ENCODE measurements around the gene TTC33.
"Not testable (repeated sequence)": the region's sequence is repeated elsewhere in the genome, so short reads cannot be mapped to it uniquely, and the experiment has no call there.

TTC33 gene

DNA sequence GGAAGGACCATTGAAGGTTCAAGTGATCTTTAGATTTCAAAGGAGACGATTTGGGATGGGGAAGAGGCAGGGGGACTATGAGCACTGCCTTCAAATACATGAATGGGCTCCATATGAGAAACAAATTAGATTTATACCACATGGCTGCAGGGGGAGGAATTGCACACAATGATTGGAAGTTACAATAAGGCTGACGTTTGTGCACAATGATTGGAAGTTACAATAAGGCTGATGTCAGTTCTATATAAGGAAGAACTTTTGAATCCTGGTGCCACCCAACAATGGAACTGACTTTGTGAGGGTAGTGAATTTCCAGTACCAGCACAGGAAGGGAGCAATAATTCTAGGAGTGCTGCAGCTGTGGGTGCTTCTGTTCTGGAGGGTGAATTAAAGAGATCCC lies 171.7 kb downstream of the TTC33 start:
- in situ Hi-C loops (cut with MboI; ENCODE audit: low sequenced_read_pairs) = no loop called here

DNA sequence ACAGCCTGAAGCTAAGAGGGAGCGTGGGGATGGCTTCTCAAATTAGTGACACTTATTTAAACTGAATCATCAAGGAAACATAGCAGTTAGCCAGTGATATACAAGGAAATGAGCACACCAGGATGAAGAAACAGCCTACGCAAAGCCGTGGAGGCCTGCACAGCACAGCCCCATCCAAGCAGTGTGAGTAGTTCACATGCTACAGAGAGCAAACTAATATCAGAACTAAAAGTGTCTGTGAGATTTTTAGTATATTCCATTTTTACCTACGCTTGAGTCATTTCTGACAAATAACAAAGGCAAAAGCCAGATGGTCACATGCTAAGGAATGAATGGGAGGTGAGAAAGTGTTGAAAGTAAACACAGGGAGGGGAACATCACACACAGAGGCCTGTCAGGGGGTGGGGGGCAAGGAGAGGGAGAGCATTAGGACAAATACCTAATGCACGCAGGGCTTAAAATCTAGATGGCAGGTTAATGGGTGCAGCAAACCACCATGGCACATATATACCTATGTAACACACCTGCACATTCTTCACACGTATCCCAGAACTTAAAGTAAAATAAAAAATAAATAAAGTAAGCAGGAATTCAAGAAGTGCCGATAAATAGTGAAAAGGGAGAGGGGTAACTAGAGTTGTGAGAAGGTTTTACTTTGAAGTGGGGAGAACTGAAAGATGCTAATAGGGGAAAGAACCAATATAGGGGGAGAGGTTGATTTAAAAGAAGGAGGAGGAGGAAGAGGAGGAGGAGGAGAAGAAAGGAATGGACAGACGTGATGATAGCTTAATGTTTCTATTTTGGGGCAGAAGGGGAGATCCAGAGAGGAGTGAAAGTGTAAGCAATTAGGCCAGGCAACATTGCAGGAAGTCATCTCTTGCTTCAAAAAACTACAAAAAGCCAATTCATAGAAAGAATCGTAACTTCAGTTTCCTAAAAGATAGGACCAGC lies 177.0 kb downstream of the TTC33 start:
- Histone ChIP-seq H3K4me3 (no peak overlapping the region), H3K4me1 (no peaks in the 10 kb centered on the region), H3K27me3 (ENCODE audit: low read depth) (no peaks in the 10 kb centered on the region), H3K9me3 (no peaks in the 10 kb centered on the region), H3K36me3 (replicated peaks) (no peaks in the 10 kb centered on the region)
- DNase-seq (ENCODE audit: low spot score in 2 of 2) = no peak
- in situ Hi-C loops (cut with MboI; ENCODE audit: low sequenced_read_pairs) = no loop called here

More for the DNA sequence above, 171.7 kb downstream of the TTC33 start:
- no peaks in the 10 kb centered on the region for H3K27me3 ChIP-seq (ENCODE audit: low read depth)
- no peaks in the 10 kb centered on the region for H3K36me3 ChIP-seq (replicated peaks)
- no peaks in the 10 kb centered on the region for H3K9me3 ChIP-seq
- no peak for DNase-seq (ENCODE audit: low spot score in 2 of 2)
- no peak overlapping the region for H3K4me3 ChIP-seq
- H3K4me1 ChIP-seq = no peaks in the 10 kb centered on the region

- Histone ChIP-seq H3K9me3 (no peaks in the 10 kb centered on the region), H3K27me3 (ENCODE audit: low read depth) (no peaks in the 10 kb centered on the region), H3K4me3 (no peak overlapping the region), H3K4me1 (no peaks in the 10 kb centered on the region), H3K36me3 (replicated peaks) (no peaks in the 10 kb centered on the region)
- no peak for DNase-seq (ENCODE audit: low spot score in 2 of 2)
- in situ Hi-C loops (cut with MboI; ENCODE audit: low sequenced_read_pairs) = no loop called here
Measured at GRCh38 chr5:40577718-40578117, 178.0 kb downstream of the TTC33 start.

GRCh38 chr5:40575921-40576320 lies 179.8 kb downstream of the TTC33 start:
- Histone ChIP-seq H3K9me3 (no peaks in the 10 kb centered on the region), H3K36me3 (replicated peaks) (no peaks in the 10 kb centered on the region), H3K4me3 (no peak overlapping the region), H3K27me3 (ENCODE audit: low read depth) (no peaks in the 10 kb centered on the region), H3K4me1 (no peaks in the 10 kb centered on the region)
- DNase-seq (ENCODE audit: low spot score in 2 of 2) = no peak
- in situ Hi-C loops (cut with MboI; ENCODE audit: low sequenced_read_pairs) = no loop called here

- Histone ChIP-seq H3K36me3 (replicated peaks) (no peaks in the 10 kb centered on the region), H3K4me1 (no peaks in the 10 kb centered on the region), H3K9me3 (no peaks in the 10 kb centered on the region), H3K4me3 (no peak overlapping the region), H3K27me3 (ENCODE audit: low read depth) (no peaks in the 10 kb centered on the region)
- DNase-seq (ENCODE audit: low spot score in 2 of 2) = no peak
- in situ Hi-C loops (cut with MboI; ENCODE audit: low sequenced_read_pairs) = no loop called here
Measured at GRCh38 chr5:40575411-40575810, 180.3 kb downstream of the TTC33 start.

DNA sequence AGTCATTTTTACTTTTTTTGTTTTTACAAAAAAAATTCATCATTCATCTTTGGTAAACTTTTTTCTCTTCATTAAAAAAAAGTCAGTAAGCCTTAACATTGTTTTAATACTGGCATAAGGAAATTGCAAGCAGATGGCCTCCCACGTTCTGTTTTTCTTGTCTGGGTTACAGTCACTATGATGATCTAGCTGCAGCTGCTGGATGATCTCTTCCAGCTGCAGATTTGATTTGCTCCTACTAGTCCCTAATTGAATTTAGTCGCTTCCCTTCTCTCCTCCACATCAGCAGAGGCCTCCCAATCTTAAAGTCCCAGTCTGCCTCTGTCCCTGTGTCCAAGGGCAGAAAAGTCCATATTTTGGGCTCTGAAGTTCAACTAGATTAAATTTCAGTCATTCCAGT lies 182.8 kb downstream of the TTC33 start:
- H3K36me3 ChIP-seq (replicated peaks) = no peaks in the 10 kb centered on the region
- no peaks in the 10 kb centered on the region for H3K9me3 ChIP-seq
- no peaks in the 10 kb centered on the region for H3K4me1 ChIP-seq
- in situ Hi-C loops (cut with MboI; ENCODE audit: low sequenced_read_pairs) = no loop called here
- H3K4me3 ChIP-seq = no peak overlapping the region
- no peak for DNase-seq (ENCODE audit: low spot score in 2 of 2)
- no peaks in the 10 kb centered on the region for H3K27me3 ChIP-seq (ENCODE audit: low read depth)

GRCh38 chr5:40572391-40572790 lies 183.4 kb downstream of the TTC33 start:
- no peak overlapping the region for H3K4me3 ChIP-seq
- H3K27me3 ChIP-seq (ENCODE audit: low read depth) = no peaks in the 10 kb centered on the region
- H3K36me3 ChIP-seq (replicated peaks) = no peaks in the 10 kb centered on the region
- in situ Hi-C loops (cut with MboI; ENCODE audit: low sequenced_read_pairs) = no loop called here
- DNase-seq (ENCODE audit: low spot score in 2 of 2) = no peak
- H3K4me1 ChIP-seq = no peaks in the 10 kb centered on the region
- no peaks in the 10 kb centered on the region for H3K9me3 ChIP-seq

DNA sequence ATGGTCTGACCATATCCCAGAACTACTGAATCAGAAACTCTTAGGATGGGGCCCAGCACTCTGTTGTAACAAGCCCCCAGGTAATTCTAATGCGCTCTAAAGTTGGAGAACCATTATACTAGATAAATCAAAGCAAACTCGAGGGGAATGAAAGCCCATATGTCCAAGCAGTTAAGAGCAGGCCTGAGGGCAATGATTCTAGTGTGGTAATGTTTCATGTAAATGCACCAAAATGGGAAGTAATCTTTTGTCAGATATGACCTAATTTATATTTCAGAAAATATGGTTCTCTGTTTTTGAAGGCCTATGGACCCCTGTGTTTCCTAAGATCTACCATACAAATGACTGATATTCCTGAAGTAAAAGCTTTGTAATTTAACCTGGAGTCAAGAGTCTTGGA lies 184.0 kb downstream of the TTC33 start:
- in situ Hi-C loops (cut with MboI; ENCODE audit: low sequenced_read_pairs) = no loop called here
- DNase-seq (ENCODE audit: low spot score in 2 of 2) = no peak

DNA sequence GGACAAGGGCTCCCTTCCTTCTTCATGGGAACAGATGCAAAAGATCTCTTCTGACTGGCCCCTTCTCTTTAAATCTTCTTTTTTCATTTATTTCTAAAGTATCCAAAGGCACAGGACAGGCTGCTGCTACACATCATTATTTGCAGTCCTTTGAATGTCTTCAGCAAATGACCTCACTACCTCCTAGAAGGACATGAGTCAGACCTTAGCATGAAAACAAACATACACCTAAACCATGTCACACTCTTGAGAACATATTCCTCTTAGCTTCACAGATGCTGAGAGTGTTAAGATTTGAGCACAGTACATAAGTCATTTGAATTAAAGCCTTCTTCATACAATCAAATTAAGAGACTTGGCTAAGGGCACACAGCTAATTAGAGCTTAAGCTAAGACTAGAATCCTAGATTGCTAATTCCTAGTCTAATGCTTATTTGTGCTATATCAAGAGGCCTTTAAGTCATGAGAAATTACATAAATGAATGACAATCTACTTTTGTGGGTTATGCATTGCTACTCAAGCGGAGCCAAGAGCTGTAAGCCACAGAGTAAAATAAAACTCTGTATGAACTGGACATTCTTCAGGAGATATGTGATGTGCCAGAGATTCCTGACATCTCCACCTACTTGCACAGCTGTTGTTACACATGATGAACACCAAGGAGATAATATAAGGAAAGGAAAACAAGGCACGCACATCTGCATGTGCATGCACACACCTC lies 185.2 kb downstream of the TTC33 start:
- no peaks in the 10 kb centered on the region for H3K4me1 ChIP-seq
- DNase-seq (ENCODE audit: low spot score in 2 of 2) = no peak
- H3K4me3 ChIP-seq = no peak overlapping the region
- H3K36me3 ChIP-seq (replicated peaks) = no peaks in the 10 kb centered on the region
- in situ Hi-C loops (cut with MboI; ENCODE audit: low sequenced_read_pairs) = no loop called here
- no peaks in the 10 kb centered on the region for H3K27me3 ChIP-seq (ENCODE audit: low read depth)
- H3K9me3 ChIP-seq = no peaks in the 10 kb centered on the region

More for the DNA sequence above, 184.0 kb downstream of the TTC33 start:
- Histone ChIP-seq H3K4me3 (no peak overlapping the region), H3K9me3 (no peaks in the 10 kb centered on the region), H3K36me3 (replicated peaks) (no peaks in the 10 kb centered on the region), H3K4me1 (no peaks in the 10 kb centered on the region), H3K27me3 (ENCODE audit: low read depth) (no peaks in the 10 kb centered on the region)

- Histone ChIP-seq H3K36me3 (replicated peaks) (no peaks in the 10 kb centered on the region), H3K27me3 (ENCODE audit: low read depth) (no peaks in the 10 kb centered on the region), H3K4me3 (no peak overlapping the region), H3K4me1 (no peaks in the 10 kb centered on the region), H3K9me3 (no peaks in the 10 kb centered on the region)
- no peak for DNase-seq (ENCODE audit: low spot score in 2 of 2)
- in situ Hi-C loops (cut with MboI; ENCODE audit: low sequenced_read_pairs) = no loop called here
Measured at GRCh38 chr5:40569546-40570270, 186.1 kb downstream of the TTC33 start.

DNA sequence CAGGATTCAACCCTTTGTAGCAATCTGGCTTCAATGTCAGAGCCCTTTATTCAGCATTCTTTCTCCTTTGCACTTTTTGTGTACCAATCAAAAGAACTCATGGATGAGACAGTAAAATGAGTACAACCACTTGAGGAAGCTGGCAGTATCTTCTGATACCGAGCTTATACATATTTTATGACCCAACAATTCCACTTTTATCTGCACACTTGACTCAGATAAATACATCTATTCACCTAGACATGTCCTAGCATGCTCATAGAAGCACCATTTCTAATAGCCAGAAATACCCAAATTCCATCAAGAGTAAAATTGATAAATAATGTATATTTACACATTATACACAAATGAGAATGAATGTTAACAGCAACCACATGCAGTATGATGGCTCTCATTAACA lies 187.2 kb downstream of the TTC33 start:
- H3K27me3 ChIP-seq (ENCODE audit: low read depth) = no peaks in the 10 kb centered on the region
- no peaks in the 10 kb centered on the region for H3K4me1 ChIP-seq
- no peak for DNase-seq (ENCODE audit: low spot score in 2 of 2)
- H3K4me3 ChIP-seq = no peak overlapping the region
- no peaks in the 10 kb centered on the region for H3K9me3 ChIP-seq
- H3K36me3 ChIP-seq (replicated peaks) = no peaks in the 10 kb centered on the region
- in situ Hi-C loops (cut with MboI; ENCODE audit: low sequenced_read_pairs) = no loop called here

DNA sequence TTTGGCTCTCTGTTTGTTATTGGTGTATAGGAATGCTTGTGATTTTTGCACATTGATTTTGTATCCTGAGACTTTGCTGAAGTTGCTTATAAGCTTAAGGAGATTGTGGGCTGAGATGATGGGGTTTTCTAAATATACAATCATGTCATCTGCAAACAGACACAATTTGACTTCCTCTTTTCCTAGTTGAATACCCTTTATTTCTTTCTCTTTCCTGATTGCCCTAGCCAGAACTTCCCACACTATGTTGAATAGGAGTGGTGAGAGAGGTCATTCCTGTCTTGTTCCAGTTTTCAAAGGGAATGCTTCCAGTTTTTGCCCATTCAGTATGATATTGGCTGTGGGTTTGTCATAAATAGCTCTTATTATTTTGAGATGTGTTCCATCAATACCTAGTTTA lies 192.6 kb downstream of the TTC33 start:
- DNase-seq (ENCODE audit: low spot score in 2 of 2); in situ Hi-C loops (cut with MboI; ENCODE audit: low sequenced_read_pairs); H3K9me3 ChIP-seq; H3K36me3 ChIP-seq (replicated peaks); H3K4me3 ChIP-seq; H3K27me3 ChIP-seq (ENCODE audit: low read depth); H3K4me1 ChIP-seq: not testable (repeated sequence)

- peaks cover 3% of the 10 kb centered on the region; the same call in 1 of the 2 replicates for H3K27me3 ChIP-seq (ENCODE audit: low read depth)
Measured at GRCh38 chr5:40560474-40561110, 195.2 kb downstream of the TTC33 start.

More at GRCh38 chr5:40560474-40561110, 195.2 kb downstream of the TTC33 start:
- in situ Hi-C loops (cut with MboI; ENCODE audit: low sequenced_read_pairs) = no loop called here
- no peak for DNase-seq (ENCODE audit: low spot score in 2 of 2)
- Histone ChIP-seq H3K4me3 (no peak overlapping the region), H3K36me3 (replicated peaks) (no peaks in the 10 kb centered on the region), H3K4me1 (no peaks in the 10 kb centered on the region), H3K9me3 (no peaks in the 10 kb centered on the region)
